ENCODE data around the gene PAQR8. TPM values are rescaled to one million over a fixed set of nuclear protein-coding genes. Genes with fewer than 3 reads are reported as not detected.
"Not testable (repeated sequence)": the region's sequence is repeated elsewhere in the genome, so short reads cannot be mapped to it uniquely, and the experiment has no call there.

The PAQR8 gene
- total RNA-seq, 2 donors from 2014 or later = 2.6 to 5.6 TPM

- Histone ChIP-seq H3K36me3 (no peaks in the 10 kb centered on the region), H3K27ac (no peak overlapping the region), H3K27me3 (no peaks in the 10 kb centered on the region), H3K4me1 (peaks cover 0 to 14% of the 10 kb centered on the region in 2 donors), H3K9me3 (no peaks in the 10 kb centered on the region), H3K4me3 (no peak overlapping the region)
- no peak for TF ChIP-seq CTCF (IDR thresholded peaks at IDR 0.05)
- DNase-seq (ENCODE audit: low spot score) = no peak
Measured at GRCh38 chr6:52381249-52381648, 19.3 kb downstream of the PAQR8 start.

GRCh38 chr6:52384145-52384766, 22.3 kb downstream of the PAQR8 start:
- DNase-seq (ENCODE audit: low spot score) = no peak
- no peak overlapping the region for H3K4me3 ChIP-seq
- no peaks in the 10 kb centered on the region for H3K9me3 ChIP-seq
- H3K27ac ChIP-seq = no peak overlapping the region
- no peaks in the 10 kb centered on the region for H3K27me3 ChIP-seq
- H3K36me3 ChIP-seq = no peaks in the 10 kb centered on the region
- no peak for TF ChIP-seq CTCF (IDR thresholded peaks at IDR 0.05)
- peaks cover 0 to 5% of the 10 kb centered on the region in 2 donors for H3K4me1 ChIP-seq

- no peak overlapping the region for H3K4me3 ChIP-seq
- no peaks in the 10 kb centered on the region for H3K9me3 ChIP-seq
- no peak for TF ChIP-seq CTCF (IDR thresholded peaks at IDR 0.05)
- no peaks in the 10 kb centered on the region for H3K36me3 ChIP-seq
- no peaks in the 10 kb centered on the region for H3K27me3 ChIP-seq
- peaks cover 4 to 13% of the 10 kb centered on the region in 2 donors for H3K4me1 ChIP-seq
- no peak for DNase-seq (ENCODE audit: low spot score)
- no peak overlapping the region for H3K27ac ChIP-seq
Measured at GRCh38 chr6:52385074-52385473, 23.1 kb downstream of the PAQR8 start.

- H3K27ac ChIP-seq = not testable (repeated sequence)
Measured at GRCh38 chr6:52388119-52388518, 26.2 kb downstream of the PAQR8 start.

GRCh38 chr6:52388790-52389189, 26.8 kb downstream of the PAQR8 start:
- H3K9me3 ChIP-seq = no peaks in the 10 kb centered on the region
- no peak for DNase-seq (ENCODE audit: low spot score)
- no peak overlapping the region for H3K4me3 ChIP-seq
- H3K36me3 ChIP-seq = no peaks in the 10 kb centered on the region
- peaks cover 4 to 20% of the 10 kb centered on the region in 2 donors for H3K4me1 ChIP-seq
- H3K27ac ChIP-seq = no peak overlapping the region
- no peaks in the 10 kb centered on the region for H3K27me3 ChIP-seq
- no peak for TF ChIP-seq CTCF (IDR thresholded peaks at IDR 0.05)

More at GRCh38 chr6:52388119-52388518, 26.2 kb downstream of the PAQR8 start:
- H3K9me3 ChIP-seq; H3K27me3 ChIP-seq; H3K36me3 ChIP-seq; H3K4me3 ChIP-seq; DNase-seq (ENCODE audit: low spot score): not testable (repeated sequence)
- peaks cover 4 to 20% of the 10 kb centered on the region in 2 donors for H3K4me1 ChIP-seq

GRCh38 chr6:52389264-52389625, 27.3 kb downstream of the PAQR8 start:
- TF ChIP-seq CTCF (IDR thresholded peaks at IDR 0.05) = no peak
- no peak for DNase-seq (ENCODE audit: low spot score)
- H3K4me1 ChIP-seq = peaks cover 4 to 20% of the 10 kb centered on the region in 2 donors
- H3K9me3 ChIP-seq = no peaks in the 10 kb centered on the region
- peak overlapping the region in 1 of 2 donors; percentile 51 for H3K27ac ChIP-seq
- no peaks in the 10 kb centered on the region for H3K27me3 ChIP-seq
- H3K36me3 ChIP-seq = no peaks in the 10 kb centered on the region
- H3K4me3 ChIP-seq = no peak overlapping the region
